Stomach (tissue), 9 donors: Measurements from ENCODE around the gene RASL12. TPM values are rescaled to one million over a fixed set of nuclear protein-coding genes. Genes with fewer than 3 reads are reported as not detected.
A peak's percentile ranks its signal among the peaks of the same experiment; 100 is the strongest.

Experiments used
- DNase-seq, 2 donors: peaks; one replicate each; pipeline versions ENCODE4 v3.0.0 to v3.0.0-alpha.2; 2013 to 2019
- H3K27ac ChIP-seq, 5 donors: fragments of 200-600 bp in 4 of 5; sonication (generic) in 4 of 5; one replicate each; pipeline ENCODE4 v1.5.1; 2013 to 2019; ENCODE audit warnings: mild to moderate bottlenecking in 1 of 5, moderate library complexity in 1 of 5
- H3K27me3 ChIP-seq, 3 donors: fragments of 200-600 bp; sonication (generic); one replicate each; pipeline ENCODE4 v1.5.1; 2017 to 2019; ENCODE audit warnings: mixed run types in 1 of 3
- H3K36me3 ChIP-seq, 4 donors: fragments of 200-600 bp; sonication (generic); 1 replicate in 3 of 4; 2 replicates in 1 of 4; pipeline ENCODE4 v1.5.1; 2016 to 2019
- H3K4me1 ChIP-seq, 4 donors: fragments of 200-600 bp; sonication (generic); one replicate each; pipeline ENCODE4 v1.5.1; 2016 to 2019
- H3K4me3 ChIP-seq, 4 donors: fragments of 200-600 bp; sonication (generic) in 3 of 4; one replicate each; pipeline ENCODE4 v1.5.1; 2016 to 2019; ENCODE audit warnings: mild to moderate bottlenecking in 1 of 4
- H3K9me3 ChIP-seq, 4 donors: fragments of 200-600 bp; sonication (generic); one replicate each; pipeline ENCODE4 v1.5.1; 2016 to 2019
- CTCF ChIP-seq, 7 experiments: fragments of 450-650 bp in 4 of 7; fragments of 200-600 bp in 3 of 7; sonication (generic) in 3 of 7; IDR thresholded peaks; one replicate each; pipeline ENCODE4 v1.5.1; 2016 to 2019; ENCODE audit warnings: antibody characterized with exemption in 7 of 7, control low read depth in 2 of 7, mild to moderate bottlenecking in 1 of 7
- EP300 ChIP-seq: sonication (generic); formaldehyde crosslinking; IDR thresholded peaks from one replicate; pipeline ENCODE4 v1.6.1; 2017; ENCODE audit warnings: antibody characterized with exemption
- POLR2A ChIP-seq, 4 donors: fragments of 450-650 bp; IDR thresholded peaks; one replicate each; pipeline ENCODE4 v1.6.1; 2016; ENCODE audit warnings: antibody characterized with exemption in 4 of 4, control low read depth in 2 of 4, mild to moderate bottlenecking in 1 of 4, moderate library complexity in 1 of 4
- POLR2AphosphoS5 ChIP-seq, 3 donors: sonication (generic); formaldehyde crosslinking; IDR thresholded peaks; one replicate each; pipeline ENCODE4 v1.6.1; 2016; ENCODE audit warnings: antibody characterized with exemption in 3 of 3
- WGBS, 5 donors: extraction: QIAGEN DNeasy Blood & Tissue Kit in 3 of 5; methylation state at CpG; one replicate each; pipeline versions ENCODE4 v1.1.5 to v1.1.7; 2013 to 2018; 5-methylcytosine and 5-hydroxymethylcytosine counted together
- intact Hi-C: fragments of 100-400 bp; cut with DNase I; formaldehyde crosslinking; loops from one replicate; pipeline ENCODE4 v1.15.1; 2023; ENCODE audit warnings: low total_unique reads
- polyA plus RNA-seq, 3 donors: library from polyadenylated mRNA; stranded (reverse); fragments of 200-250 nt; gene quantifications; one replicate each; pipeline ENCODE4 v1.2.3, GENCODE V29; 2013
- total RNA-seq, 5 donors: library from RNA; depleted of rRNA; stranded (reverse); fragments of >200 nt; gene quantifications; one replicate each; pipeline versions ENCODE4 v1.1.0 to v1.2.3, GENCODE V29; 2014 to 2016
- donor health status: healthy with polysubstance abuse.
- donor health status: Bipolar disorder and iron deficiency.
- donor health status: healthy.

RASL12 gene
- total and polyA plus RNA-seq, 8 donors = 0.58 to 27.7 (median 10.9) TPM

- H3K4me1 ChIP-seq = peaks cover 0 to 54% (median 15%) of the 10 kb centered on the region in 4 donors
- 21 to 50% (median 36%) methylated on average over 5 of the region's 5 CpGs for WGBS, 5 donors
- no peaks in the 10 kb centered on the region for H3K9me3 ChIP-seq
- DNase-seq = peak in 1 of 2 donors; percentile 46
- intact Hi-C loops = loop anchor here (10.0 kb wide), 1 partner anchor 55 kb away; no protein-coding TSS in a partner anchor
- TF ChIP-seq EP300 = no peak
- TF ChIP-seq POLR2AphosphoS5 (IDR thresholded peaks at IDR 0.05) = peak in 1 of 3 donors; percentile 14
- H3K4me3 ChIP-seq = no peak overlapping the region
- peaks cover 0 to 3% (median 0%) of the 10 kb centered on the region in 4 donors for H3K36me3 ChIP-seq
- peaks cover 0 to 11% (median 0%) of the 10 kb centered on the region in 3 donors for H3K27me3 ChIP-seq
- peak overlapping the region in 4 of 5 donors; percentile 52 to 87 (median 79) for H3K27ac ChIP-seq
Measured at GRCh38 chr15:65089206-65089824, 21.5 kb upstream of the RASL12 start.

GRCh38 chr15:65088643-65089021, 20.8 kb upstream of the RASL12 start:
- Histone ChIP-seq H3K36me3 (peaks cover 0 to 3% (median 0%) of the 10 kb centered on the region in 4 donors), H3K27ac (peak overlapping the region in 4 of 5 donors; percentile 52 to 87 (median 79)), H3K4me3 (no peak overlapping the region), H3K4me1 (peaks cover 0 to 57% (median 17%) of the 10 kb centered on the region in 4 donors), H3K9me3 (no peaks in the 10 kb centered on the region), H3K27me3 (peaks cover 0 to 17% (median 0%) of the 10 kb centered on the region in 3 donors)
- no peak for DNase-seq
- TF ChIP-seq POLR2A (IDR thresholded peaks at IDR 0.05) (no peak), EP300 (no peak), POLR2AphosphoS5 (IDR thresholded peaks at IDR 0.05) (no peak), CTCF (IDR thresholded peaks at IDR 0.05) (no peak)
- WGBS, 5 donors = 44 to 63% (median 54%) methylated on average over 4 to 6 of the region's 6 CpGs
- intact Hi-C loops = loop anchor here (10.0 kb wide), 1 partner anchor 54 kb away; no protein-coding TSS in a partner anchor

GRCh38 chr15:65087873-65088642, 20.3 kb upstream of the RASL12 start:
- H3K4me3 ChIP-seq = no peak overlapping the region
- no peak for TF ChIP-seq CTCF (IDR thresholded peaks at IDR 0.05)
- peak in 1 of 3 donors; percentile 4 for TF ChIP-seq POLR2AphosphoS5 (IDR thresholded peaks at IDR 0.05)
- TF ChIP-seq EP300 = peak; percentile 83
- TF ChIP-seq POLR2A (IDR thresholded peaks at IDR 0.05) = no peak
- DNase-seq = peak in 1 of 2 donors; percentile 76
- peaks cover 0 to 21% (median 0%) of the 10 kb centered on the region in 3 donors for H3K27me3 ChIP-seq
- H3K4me1 ChIP-seq = peaks cover 3 to 63% (median 19%) of the 10 kb centered on the region in 4 donors
- H3K36me3 ChIP-seq = peaks cover 0 to 3% (median 0%) of the 10 kb centered on the region in 4 donors
- intact Hi-C loops = loop anchor here (10.0 kb wide), 1 partner anchor 53 kb away; no protein-coding TSS in a partner anchor
- no peaks in the 10 kb centered on the region for H3K9me3 ChIP-seq
- 66 to 79% (median 76%) methylated on average over 8 to 13 of the region's 13 CpGs for WGBS, 5 donors
- H3K27ac ChIP-seq = peak overlapping the region in 4 of 5 donors; percentile 52 to 87 (median 79)

DNA sequence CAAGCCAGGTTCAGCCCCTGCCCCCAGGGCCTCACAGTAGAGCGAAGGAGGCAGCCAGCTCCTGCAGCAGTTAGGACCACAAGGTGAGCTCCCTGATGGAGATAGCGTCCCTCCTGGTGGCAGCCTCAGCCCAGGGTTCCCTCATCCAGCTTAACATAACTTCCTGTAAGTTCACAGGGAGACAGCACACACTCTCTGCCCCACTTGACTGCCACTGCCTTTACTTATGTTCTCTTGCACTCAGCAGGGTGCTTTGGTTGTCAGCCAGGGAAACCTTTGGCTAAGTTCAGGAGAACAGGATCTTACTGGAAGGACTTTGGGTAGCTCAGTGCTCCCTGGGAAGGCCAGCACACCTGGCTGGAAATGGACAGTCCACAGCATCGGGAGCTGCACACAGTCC, 19.6 kb upstream of the RASL12 start:
- no peak for DNase-seq
- H3K4me3 ChIP-seq = no peak overlapping the region
- H3K9me3 ChIP-seq = no peaks in the 10 kb centered on the region
- WGBS, 5 donors = 68 to 86% (median 76%) methylated on average over 2 to 3 of the region's 3 CpGs
- H3K4me1 ChIP-seq = peaks cover 8 to 67% (median 24%) of the 10 kb centered on the region in 4 donors
- TF ChIP-seq EP300 (no peak), POLR2AphosphoS5 (IDR thresholded peaks at IDR 0.05) (no peak), POLR2A (IDR thresholded peaks at IDR 0.05) (no peak), CTCF (IDR thresholded peaks at IDR 0.05) (no peak)
- peak overlapping the region in 4 of 5 donors; percentile 44 to 87 (median 79) for H3K27ac ChIP-seq
- H3K27me3 ChIP-seq = peaks cover 0 to 23% (median 0%) of the 10 kb centered on the region in 3 donors
- H3K36me3 ChIP-seq = peaks cover 0 to 2% (median 0%) of the 10 kb centered on the region in 4 donors
- intact Hi-C loops = loop anchor here (10.0 kb wide), 1 partner anchor 53 kb away; no protein-coding TSS in a partner anchor
